Measurements from ENCODE around the gene PRDX2.

Gene PRDX2

DNA sequence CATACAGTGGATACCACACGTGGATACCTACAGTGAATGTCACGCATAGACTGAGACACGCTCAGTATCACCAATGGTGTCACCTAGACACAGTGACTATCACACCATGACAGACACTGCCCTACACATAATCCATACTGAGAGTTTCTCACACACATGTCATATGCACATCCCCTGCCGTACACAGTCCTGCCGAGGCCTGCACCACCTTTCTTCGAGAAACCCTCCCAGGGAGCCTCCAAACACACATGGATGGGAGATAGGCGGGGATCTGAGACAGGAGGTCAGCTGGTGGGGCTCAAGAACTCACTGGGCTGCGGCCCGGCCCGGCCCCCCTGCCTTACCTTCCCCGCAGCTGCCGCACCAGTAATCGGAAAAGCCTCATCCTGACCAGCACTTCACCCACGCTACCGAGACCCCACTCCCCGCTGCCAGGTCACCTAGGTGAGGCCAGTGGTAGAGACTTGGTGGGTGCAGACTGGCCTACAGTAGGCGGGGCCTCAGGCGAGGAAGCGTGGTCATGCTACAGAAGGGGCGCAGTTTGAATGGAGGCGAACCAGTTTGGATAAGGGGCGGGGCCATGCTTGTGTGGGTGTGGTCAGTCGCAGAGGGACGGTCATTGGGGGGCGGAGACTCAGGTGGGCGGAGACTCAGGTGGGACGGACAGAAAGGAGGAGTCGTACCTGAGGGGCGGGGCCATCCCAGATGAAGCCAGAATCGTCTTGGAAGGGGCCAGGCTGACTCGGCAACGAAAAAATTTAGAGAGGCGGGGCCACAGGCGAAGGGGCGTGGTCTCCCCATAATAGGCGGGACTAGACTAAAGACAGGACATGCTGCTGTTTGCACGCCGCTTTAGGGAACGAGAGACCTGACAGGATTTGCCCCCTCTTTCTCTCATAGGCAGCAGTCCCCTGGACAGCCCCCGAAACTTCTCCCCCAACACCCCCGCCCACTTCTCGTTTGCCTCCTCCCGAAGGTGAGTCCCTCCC lies 38.8 kb upstream of the PRDX2 start:
- TF ChIP-seq, protein P1, sequence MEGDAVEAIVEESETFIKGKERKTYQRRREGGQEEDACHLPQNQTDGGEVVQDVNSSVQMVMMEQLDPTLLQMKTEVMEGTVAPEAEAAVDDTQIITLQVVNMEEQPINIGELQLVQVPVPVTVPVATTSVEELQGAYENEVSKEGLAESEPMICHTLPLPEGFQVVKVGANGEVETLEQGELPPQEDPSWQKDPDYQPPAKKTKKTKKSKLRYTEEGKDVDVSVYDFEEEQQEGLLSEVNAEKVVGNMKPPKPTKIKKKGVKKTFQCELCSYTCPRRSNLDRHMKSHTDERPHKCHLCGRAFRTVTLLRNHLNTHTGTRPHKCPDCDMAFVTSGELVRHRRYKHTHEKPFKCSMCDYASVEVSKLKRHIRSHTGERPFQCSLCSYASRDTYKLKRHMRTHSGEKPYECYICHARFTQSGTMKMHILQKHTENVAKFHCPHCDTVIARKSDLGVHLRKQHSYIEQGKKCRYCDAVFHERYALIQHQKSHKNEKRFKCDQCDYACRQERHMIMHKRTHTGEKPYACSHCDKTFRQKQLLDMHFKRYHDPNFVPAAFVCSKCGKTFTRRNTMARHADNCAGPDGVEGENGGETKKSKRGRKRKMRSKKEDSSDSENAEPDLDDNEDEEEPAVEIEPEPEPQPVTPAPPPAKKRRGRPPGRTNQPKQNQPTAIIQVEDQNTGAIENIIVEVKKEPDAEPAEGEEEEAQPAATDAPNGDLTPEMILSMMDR (IDR thresholded peaks at IDR 0.05; ENCODE audit: low read depth, low read length), result no peak
- H3K4me3 ChIP-seq (ENCODE audit: low read depth, low read length), result peak overlapping the region; percentile 12; the same call in 1 of the 2 replicates

DNA sequence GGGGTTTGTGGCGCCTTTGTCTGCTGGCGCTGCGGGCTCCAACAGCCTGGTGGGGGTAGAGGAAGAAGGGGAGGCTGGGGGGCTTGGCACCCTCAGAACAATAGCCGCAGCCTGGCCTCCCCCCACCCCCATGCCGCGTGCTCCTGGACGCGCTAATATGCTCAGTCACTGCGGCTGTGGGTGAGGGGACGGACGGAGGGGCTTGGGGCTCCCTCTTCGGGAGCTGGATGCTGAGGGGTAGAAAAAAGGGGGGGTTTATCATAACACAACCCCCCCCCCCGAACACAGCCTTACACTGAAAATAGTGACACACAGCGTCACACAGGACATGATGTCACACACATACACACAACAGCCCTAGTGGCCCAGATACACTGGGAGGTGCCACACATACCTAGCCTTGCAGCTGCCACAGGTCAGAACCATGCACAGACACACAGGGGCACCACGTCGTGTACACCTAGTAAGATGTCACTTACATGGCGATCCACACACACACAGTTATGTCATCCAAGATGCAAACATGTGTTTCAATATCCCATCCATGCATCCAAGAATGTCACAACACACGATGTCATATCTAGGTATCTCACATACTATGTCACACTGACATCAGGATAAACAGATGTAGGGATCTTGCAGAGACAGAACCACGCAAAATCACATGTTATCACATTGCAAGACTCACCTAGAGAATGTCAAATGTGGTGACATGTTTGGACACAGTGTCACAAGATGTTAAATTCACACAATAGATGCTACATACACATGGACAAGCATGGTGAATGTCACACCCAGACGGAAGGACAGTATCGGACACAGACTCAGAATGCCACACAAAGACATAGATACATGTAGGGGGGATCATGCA lies 37.5 kb upstream of the PRDX2 start:
- TF ChIP-seq, protein P1 (IDR thresholded peaks at IDR 0.05; ENCODE audit: low read depth, low read length), result no peak
- H3K4me3 ChIP-seq (ENCODE audit: low read depth, low read length), result no peak overlapping the region

DNA sequence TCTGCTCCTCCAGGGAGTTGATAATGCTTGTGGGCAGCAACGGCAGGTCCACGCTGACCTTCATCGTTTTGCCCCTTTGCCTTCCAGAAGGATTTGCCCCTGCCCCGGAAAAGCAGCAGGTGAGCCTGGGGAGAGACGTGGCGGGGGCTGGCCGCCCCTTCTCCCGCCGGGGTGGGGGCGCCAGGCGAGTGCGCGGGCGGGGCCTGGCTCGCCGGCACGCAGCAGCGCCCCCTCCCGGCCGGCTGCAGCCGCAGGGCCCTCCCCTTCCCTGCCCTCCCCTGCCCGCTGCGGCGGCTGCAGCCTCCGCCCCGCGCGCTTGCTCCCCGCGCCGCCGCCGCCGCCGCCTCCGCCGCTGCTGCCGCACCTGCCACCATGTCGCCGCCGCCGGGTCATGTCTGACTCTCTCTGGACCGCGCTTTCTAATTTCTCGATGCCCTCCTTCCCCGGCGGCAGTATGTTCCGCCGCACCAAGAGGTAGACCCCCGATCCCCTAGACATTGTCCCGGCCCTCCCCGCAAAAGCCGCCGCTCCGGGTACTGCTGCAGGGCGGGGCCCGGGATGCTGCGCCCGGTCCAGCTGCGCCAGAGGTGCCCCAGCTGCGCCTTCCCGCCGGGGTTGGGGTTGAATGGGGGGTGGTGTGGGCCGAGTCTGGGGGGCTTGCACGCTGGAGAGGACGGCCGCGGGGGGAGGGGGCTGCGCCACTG lies 36.7 kb upstream of the PRDX2 start, which contains the start of gene MAST1:
Gene MAST1 (plus strand): TSS at position 334 of the 704 bp plus-strand sequence. CDS start 58 bp downstream, at position 392.
- H3K4me3 ChIP-seq (ENCODE audit: low read depth, low read length), result peak within 1 kb of the TSS; percentile 35
- TF ChIP-seq, protein P1 (IDR thresholded peaks at IDR 0.05; ENCODE audit: low read depth, low read length), result no peak

DNA sequence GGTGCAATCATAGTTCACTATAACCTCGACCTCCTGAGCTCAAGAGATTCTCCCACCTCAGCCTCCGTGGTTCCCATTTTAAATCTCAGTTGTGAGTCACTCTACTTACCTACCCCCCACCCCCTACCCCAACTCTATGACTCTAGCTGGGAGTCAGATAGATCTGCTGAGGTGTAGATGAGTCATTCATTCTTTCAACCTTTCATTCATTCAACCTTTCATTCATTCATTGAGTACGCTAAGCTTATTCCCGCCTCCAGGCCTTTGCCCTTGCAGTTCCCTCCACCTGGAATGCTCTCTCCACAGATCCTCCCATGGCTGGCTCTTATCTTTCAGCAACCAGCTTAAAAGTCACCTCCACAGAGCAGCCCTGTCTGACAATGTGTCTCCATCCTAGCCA lies 35.6 kb upstream of the PRDX2 start:
- TF ChIP-seq, protein P1 (IDR thresholded peaks at IDR 0.05; ENCODE audit: low read depth, low read length), result no peak
- H3K4me3 ChIP-seq (ENCODE audit: low read depth, low read length), result no peak overlapping the region

DNA sequence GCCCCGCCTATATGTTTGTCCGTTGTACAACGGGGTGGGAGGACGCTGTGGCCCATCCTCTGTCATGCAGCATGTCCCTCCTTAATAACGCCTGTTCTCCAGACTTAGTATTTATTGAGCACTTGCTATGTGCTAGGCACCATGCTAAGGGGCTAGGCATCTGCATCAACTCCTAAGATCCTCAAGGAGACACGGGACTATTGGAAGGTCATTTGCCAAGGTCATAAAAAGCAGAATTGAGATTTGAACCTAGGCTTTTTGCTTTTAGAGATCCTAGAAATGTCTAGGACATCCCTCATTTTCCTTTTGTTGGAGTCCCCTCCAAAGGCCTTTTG lies 34.9 kb upstream of the PRDX2 start:
- TF ChIP-seq, protein P1 (IDR thresholded peaks at IDR 0.05; ENCODE audit: low read depth, low read length), result no peak
- H3K4me3 ChIP-seq (ENCODE audit: low read depth, low read length), result no peak overlapping the region

DNA sequence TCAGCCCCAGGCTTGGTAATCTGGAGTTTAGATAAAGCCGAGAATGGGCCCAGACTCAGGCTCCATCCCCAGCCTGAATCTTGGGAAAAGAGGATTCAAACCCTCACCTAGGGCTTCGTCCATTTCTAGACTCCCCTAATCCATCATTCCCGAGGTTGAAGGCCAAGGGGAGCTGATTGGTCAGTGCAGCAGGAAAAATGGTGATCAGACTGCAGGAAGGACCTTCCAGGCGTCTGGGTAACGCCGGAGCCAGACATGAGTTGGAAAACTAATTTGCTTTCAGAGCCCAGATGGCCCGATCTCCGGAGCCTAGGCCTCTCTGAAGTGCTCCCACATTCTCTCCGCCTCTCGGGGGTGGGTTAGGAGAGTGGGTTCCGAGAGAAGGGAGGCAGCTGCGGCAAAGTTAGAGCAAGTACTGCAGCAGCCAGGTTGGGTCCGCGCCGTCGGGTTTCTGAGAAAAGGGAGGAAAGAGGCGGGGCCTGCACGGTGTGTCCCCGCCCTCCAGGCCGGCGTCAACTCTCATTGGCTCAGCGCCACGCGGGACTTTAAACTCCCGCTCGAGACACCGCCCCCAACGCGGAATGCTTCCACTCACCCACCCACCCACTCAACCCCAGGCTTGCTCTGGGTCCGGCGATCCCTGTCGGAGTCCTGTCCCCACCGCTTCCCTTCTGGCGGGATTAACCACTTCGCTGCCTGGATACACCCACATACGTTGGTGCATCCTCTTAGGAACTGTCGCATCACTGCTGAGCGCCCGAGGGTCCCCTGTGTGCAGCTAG lies 33.6 kb upstream of the PRDX2 start:
- H3K4me3 ChIP-seq (ENCODE audit: low read depth, low read length), result no peak overlapping the region
- TF ChIP-seq, protein P1 (IDR thresholded peaks at IDR 0.05; ENCODE audit: low read depth, low read length), result no peak
